A673 (cell line): ENCODE data around the gene BRAT1. TPM values are rescaled to one million over a fixed set of nuclear protein-coding genes. Genes with fewer than 3 reads are reported as not detected.

Experiments used
- BruUV-seq: library from RNA; stranded (reverse); fragments of 400-500 nt; replicated peaks from 2 replicates; lab custom pipeline; 2021; lab: Mats Ljungman, UMichigan
- CTCF ChIA-PET: fragments of 300-600 bp; sonication (Branson Sonifier 250); formaldehyde crosslinking; loops from one replicate; lab custom pipeline; 2022; ENCODE audit warnings: antibody characterized with exemption; lab: Charles Lee
- POLR2A ChIA-PET: fragments of 300-600 bp; sonication (Branson Sonifier 250); formaldehyde crosslinking; loops from one replicate; lab custom pipeline; 2022; ENCODE audit warnings: antibody characterized with exemption; ENCODE audit not compliant: low non-redundant PET; lab: Charles Lee
- DNase-seq: peaks from one replicate; pipeline ENCODE4 v3.0.0-alpha.2; 2015; ENCODE audit warnings: low spot score
- H3K27ac ChIP-seq: fragments of 200-600 bp; sonication (generic); 2 replicates; pipeline ENCODE4 v1.5.1; 2016; ENCODE audit warnings: mixed run types, low read depth, mild to moderate bottlenecking, mixed read lengths, antibody characterized with exemption, low read length; ENCODE audit not compliant: poor library complexity, severe bottlenecking
- H3K27me3 ChIP-seq: fragments of 200-600 bp; sonication (generic); replicated peaks from 2 replicates; pipeline ENCODE4 v1.6.1; 2017; ENCODE audit warnings: mixed run types, low read depth, mild to moderate bottlenecking, mixed read lengths, antibody characterized with exemption, low read length; ENCODE audit not compliant: insufficient read depth, poor library complexity
- H3K36me3 ChIP-seq: fragments of 200-600 bp; sonication (generic); 2 replicates; pipeline ENCODE4 v1.6.1; 2016; ENCODE audit warnings: mixed run types, mild to moderate bottlenecking, mixed read lengths, antibody characterized with exemption, low read length; ENCODE audit not compliant: insufficient read depth, poor library complexity, severe bottlenecking
- H3K4me1 ChIP-seq: fragments of 200-600 bp; sonication (generic); 2 replicates; pipeline ENCODE4 v1.6.1; 2017; ENCODE audit warnings: mixed run types, mild to moderate bottlenecking, mixed read lengths, antibody characterized with exemption, low read length; ENCODE audit not compliant: insufficient read depth, poor library complexity, severe bottlenecking
- H3K4me3 ChIP-seq: fragments of 200-600 bp; sonication (generic); 2 replicates; pipeline ENCODE4 v1.5.1; 2016; ENCODE audit warnings: low read depth, mixed run types, mild to moderate bottlenecking, mixed read lengths, low read length; ENCODE audit not compliant: poor library complexity, severe bottlenecking
- H3K9me3 ChIP-seq: fragments of 200-600 bp; sonication (generic); 2 replicates; pipeline ENCODE4 v1.6.1; 2016; ENCODE audit warnings: mixed run types, low read depth, mild to moderate bottlenecking, mixed read lengths, antibody characterized with exemption, low read length; ENCODE audit not compliant: poor library complexity, severe bottlenecking
- CTCF ChIP-seq: fragments of 300-800, 200-600 bp; sonication (generic); conservative IDR thresholded peaks from 2 replicates; pipeline ENCODE4 v1.5.1; 2017; ENCODE audit warnings: low read depth, mild to moderate bottlenecking, antibody characterized with exemption, low read length, moderate library complexity, mixed read lengths
- EZH2 ChIP-seq: fragments of 200-600 bp; sonication (generic); IDR thresholded peaks from 2 replicates; pipeline ENCODE4 v1.6.1; 2017; ENCODE audit warnings: borderline replicate concordance, low read depth, mild to moderate bottlenecking, mixed read lengths, antibody characterized with exemption, low read length; ENCODE audit not compliant: poor library complexity, severe bottlenecking
- intact Hi-C: fragments of 100-400 bp; cut with micrococcal nuclease; formaldehyde crosslinking; loops from one replicate; pipeline ENCODE4 v1.10.0; 2022; ENCODE audit not compliant: unreplicated experiment
- total RNA-seq: library from RNA; stranded (reverse); gene quantifications from 2 replicates; pipeline ENCODE4 v1.2.3, GENCODE V29; 2021

Gene BRAT1
- total RNA-seq, 1 experiment from 2014 or later: 47.9 TPM

- Histone ChIP-seq H3K27me3 (no peaks in the 10 kb centered on the region), H3K36me3 (no peaks in the 10 kb centered on the region), H3K9me3 (no peaks in the 10 kb centered on the region), H3K4me3 (no peak overlapping the region), H3K4me1 (peaks cover 10% of the 10 kb centered on the region), H3K27ac (no peak overlapping the region)
- DNase-seq: no peak
- TF ChIP-seq CTCF (no peak), EZH2 (no peak)
- no TSS peak for BruUV-seq
- POLR2A ChIA-PET: no interaction called here
- CTCF ChIA-PET: interaction anchor here (0.7 kb wide), 1 partner anchor 333 kb away, joined by 3 read pairs; no protein-coding TSS in a partner anchor
- intact Hi-C loops: no loop called here
Observed at GRCh38 chr7:2502647-2502966, 52.7 kb downstream of the BRAT1 start.

- H3K36me3 ChIP-seq: no peaks in the 10 kb centered on the region
- TF ChIP-seq CTCF (no peak), EZH2 (no peak)
- H3K27me3 ChIP-seq: no peaks in the 10 kb centered on the region
- no peaks in the 10 kb centered on the region for H3K9me3 ChIP-seq
- ChIA-PET CTCF (interaction anchor here (0.6 to 0.7 kb wide), 2 partner anchors 87 to 334 kb away, joined by 3 read pairs; no protein-coding TSS in a partner anchor), POLR2A (no interaction called here)
- no TSS peak for BruUV-seq
- H3K4me1 ChIP-seq: peaks cover 10% of the 10 kb centered on the region
- no peak for DNase-seq
- no peak overlapping the region for H3K27ac ChIP-seq
- intact Hi-C loops: no loop called here
- H3K4me3 ChIP-seq: no peak overlapping the region
Observed at GRCh38 chr7:2501947-2502646, 53.2 kb downstream of the BRAT1 start.

DNA sequence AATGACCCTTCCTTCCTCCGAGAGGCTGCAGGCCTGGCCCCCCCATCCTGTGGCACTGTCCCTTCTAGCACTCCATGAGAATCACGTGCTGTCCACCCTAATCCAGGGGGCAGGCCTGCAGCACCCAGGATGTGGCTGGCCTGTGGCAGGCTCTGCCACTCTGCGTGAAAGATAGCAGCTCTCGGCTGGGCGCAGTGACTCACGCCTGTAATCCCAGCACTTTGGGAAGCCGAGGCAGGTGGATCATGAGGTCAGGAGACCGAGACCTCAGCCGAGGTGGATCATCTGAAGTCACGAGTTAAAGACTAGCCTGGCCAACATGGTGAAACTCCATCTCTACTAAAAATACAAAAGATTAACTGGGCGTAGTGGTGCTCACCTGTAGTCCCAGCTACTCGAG lies 54.6 kb downstream of the BRAT1 start:
- no peak for TF ChIP-seq CTCF
- BruUV-seq: no TSS peak
- ChIA-PET POLR2A (no interaction called here), CTCF (no interaction called here)
- no peak overlapping the region for H3K27ac ChIP-seq
- H3K4me1 ChIP-seq: peaks cover 18% of the 10 kb centered on the region
- no peaks in the 10 kb centered on the region for H3K36me3 ChIP-seq
- no peak for DNase-seq
- no peaks in the 10 kb centered on the region for H3K9me3 ChIP-seq
- intact Hi-C loops: no loop called here
- H3K4me3 ChIP-seq: no peak overlapping the region
- no peaks in the 10 kb centered on the region for H3K27me3 ChIP-seq
